Iris pigment epithelial cell (primary cell): Measurements from ENCODE around the gene MCF2L.

Source experiments
- DNase-seq: peaks from one replicate; pipeline ENCODE4 v3.0.0-alpha.2; 2011; ENCODE audit warnings: low read depth

The MCF2L gene

GRCh38 chr13:113033054-113033850 is 64.2 kb downstream of the MCF2L start:
- DNase-seq, result no peak

- DNase-seq, result peak; percentile 52
These were observed 65.6 kb downstream of the MCF2L start for GRCh38 chr13:113034451-113035212.

- no peak for DNase-seq
These were observed 66.3 kb downstream of the MCF2L start for GRCh38 chr13:113035213-113035800.

- DNase-seq, result no peak
These were observed 67.4 kb downstream of the MCF2L start for GRCh38 chr13:113036401-113036800.

- DNase-seq, result no peak
These were observed 71.0 kb downstream of the MCF2L start for GRCh38 chr13:113040031-113040430.

- DNase-seq, result no peak
These were observed 71.7 kb downstream of the MCF2L start for GRCh38 chr13:113040597-113041292.

GRCh38 chr13:113041293-113041690 is 72.3 kb downstream of the MCF2L start:
- no peak for DNase-seq

- DNase-seq, result no peak
These were observed 72.9 kb downstream of the MCF2L start for GRCh38 chr13:113041896-113042295.

GRCh38 chr13:113042456-113042855 is 73.4 kb downstream of the MCF2L start:
- DNase-seq, result no peak

- DNase-seq, result no peak
These were observed 74.1 kb downstream of the MCF2L start for GRCh38 chr13:113043001-113043630.

GRCh38 chr13:113043931-113044330 is 74.9 kb downstream of the MCF2L start:
- DNase-seq, result no peak

GRCh38 chr13:113044391-113045114 is 75.5 kb downstream of the MCF2L start:
- DNase-seq, result no peak

- DNase-seq, result no peak
These were observed 76.5 kb downstream of the MCF2L start for GRCh38 chr13:113045251-113046127.

GRCh38 chr13:113046128-113046882 is 77.3 kb downstream of the MCF2L start:
- DNase-seq, result no peak

- DNase-seq, result no peak
These were observed 77.8 kb downstream of the MCF2L start for GRCh38 chr13:113046883-113047244.

- no peak for DNase-seq
These were observed 78.6 kb downstream of the MCF2L start for GRCh38 chr13:113047587-113047986.

GRCh38 chr13:113048766-113049165 is 79.8 kb downstream of the MCF2L start:
- DNase-seq, result no peak

- no peak for DNase-seq
These were observed 80.5 kb downstream of the MCF2L start for GRCh38 chr13:113049521-113049941.

GRCh38 chr13:113049981-113050380 is 81.0 kb downstream of the MCF2L start:
- DNase-seq, result no peak
